Trophoblast cell (in vitro differentiated cells and primary cell): ENCODE results near the gene BMP2. TPM values are rescaled to one million over a fixed set of nuclear protein-coding genes. Genes with fewer than 3 reads are reported as not detected.

Experiments
- DNase-seq, 2 donors: peaks; one replicate each; pipeline ENCODE4 v3.0.0-alpha.2; 2016
- H2AFZ ChIP-seq: 2 replicates; pipeline ENCODE4 v1.6.1; 2013; ENCODE audit warnings: low read length, moderate library complexity, mild to moderate bottlenecking; ENCODE audit not compliant: insufficient read depth, poor library complexity
- H2AK5ac ChIP-seq: 2 replicates; pipeline ENCODE4 v1.6.1; 2013; ENCODE audit warnings: mild to moderate bottlenecking, low read length
- H2BK120ac ChIP-seq: 2 replicates; pipeline ENCODE4 v1.6.1; 2013; ENCODE audit warnings: low read length, mild to moderate bottlenecking, moderate library complexity; ENCODE audit not compliant: insufficient read depth, poor library complexity
- H2BK12ac ChIP-seq: 2 replicates; pipeline ENCODE4 v1.6.1; 2013; ENCODE audit warnings: mild to moderate bottlenecking, low read length, moderate library complexity
- H2BK5ac ChIP-seq: 2 replicates; pipeline ENCODE4 v1.6.1; 2013; ENCODE audit warnings: low read length, low read depth, moderate library complexity, mild to moderate bottlenecking; ENCODE audit not compliant: poor library complexity
- H3K14ac ChIP-seq: 2 replicates; pipeline ENCODE4 v1.6.1; 2013; ENCODE audit warnings: mild to moderate bottlenecking, low read length
- H3K18ac ChIP-seq: 2 replicates; pipeline ENCODE4 v1.6.1; 2013; ENCODE audit warnings: mild to moderate bottlenecking, low read length
- H3K23ac ChIP-seq: 2 replicates; pipeline ENCODE4 v1.6.1; 2013; ENCODE audit warnings: low read length
- H3K27ac ChIP-seq: 2 replicates; pipeline ENCODE4 v1.5.1; 2013; ENCODE audit warnings: low read depth, mild to moderate bottlenecking, inconsistent platforms, low read length, moderate library complexity
- H3K27me3 ChIP-seq: 2 replicates; pipeline ENCODE4 v1.6.1; 2013; ENCODE audit warnings: inconsistent platforms, mild to moderate bottlenecking, low read length, moderate library complexity; ENCODE audit not compliant: insufficient read depth
- H3K36me3 ChIP-seq, 2 experiments: 1 replicate in 1 of 2; 2 replicates in 1 of 2; pipeline ENCODE4 v1.6.1; 2013; ENCODE audit warnings: low read length in 2 of 2, mild to moderate bottlenecking in 2 of 2, moderate library complexity in 1 of 2; ENCODE audit not compliant: insufficient read depth in 2 of 2, control insufficient read depth in 1 of 2
- H3K4ac ChIP-seq: 2 replicates; pipeline ENCODE4 v1.6.1; 2013; ENCODE audit warnings: low read depth, mild to moderate bottlenecking, low read length, moderate library complexity
- H3K4me1 ChIP-seq, 2 experiments: 1 replicate in 1 of 2; 2 replicates in 1 of 2; pipeline ENCODE4 v1.6.1; 2013; ENCODE audit warnings: low read length in 2 of 2, mild to moderate bottlenecking in 2 of 2, moderate library complexity in 1 of 2; ENCODE audit not compliant: insufficient read depth in 2 of 2, control insufficient read depth in 1 of 2
- H3K4me2 ChIP-seq: 2 replicates; pipeline ENCODE4 v1.6.1; 2013; ENCODE audit warnings: inconsistent platforms, mild to moderate bottlenecking, low read length, moderate library complexity
- H3K4me3 ChIP-seq: 2 replicates; pipeline ENCODE4 v1.5.1; 2013; ENCODE audit warnings: mild to moderate bottlenecking, low read depth, low read length, inconsistent platforms
- H3K79me1 ChIP-seq: one replicate; pipeline ENCODE4 v1.6.1; 2013; ENCODE audit warnings: low read length
- H3K79me2 ChIP-seq: 2 replicates; pipeline ENCODE4 v1.6.1; 2013; ENCODE audit warnings: low read length, mild to moderate bottlenecking; ENCODE audit not compliant: control insufficient read depth, insufficient read depth, poor library complexity
- H3K9ac ChIP-seq: 2 replicates; pipeline ENCODE4 v1.6.1; 2013; ENCODE audit warnings: mild to moderate bottlenecking, low read length
- H3K9me3 ChIP-seq: 2 replicates; pipeline ENCODE4 v1.6.1; 2013; ENCODE audit warnings: low read depth, mild to moderate bottlenecking, control low read depth, inconsistent platforms, low read length; ENCODE audit not compliant: insufficient read depth
- H4K12ac ChIP-seq: 2 replicates; pipeline ENCODE4 v1.6.1; 2013; ENCODE audit warnings: low read depth, mild to moderate bottlenecking, low read length, moderate library complexity
- H4K8ac ChIP-seq: 2 replicates; pipeline ENCODE4 v1.6.1; 2013; ENCODE audit warnings: low read depth, mild to moderate bottlenecking, low read length, moderate library complexity
- H4K91ac ChIP-seq: one replicate; pipeline ENCODE4 v1.6.1; 2013; ENCODE audit warnings: low read depth, mild to moderate bottlenecking, low read length, moderate library complexity
- WGBS: extraction: QIAGEN DNeasy Blood & Tissue Kit; methylation state at CpG from one replicate; pipeline ENCODE4 v1.1.7; 2013; ENCODE audit warnings: missing lambda C conversion rate; ENCODE audit not compliant: insufficient read length, insufficient coverage; ENCODE audit errors: extremely low coverage; 5-methylcytosine and 5-hydroxymethylcytosine counted together
- polyA plus RNA-seq: library from polyadenylated mRNA; stranded (reverse); fragments of 200-250 nt; gene quantifications from 2 replicates; pipeline ENCODE4 v1.2.3, GENCODE V29; 2013

BMP2 gene
- 1.8 and 2.0 TPM in 2 replicates for polyA plus RNA-seq

DNA sequence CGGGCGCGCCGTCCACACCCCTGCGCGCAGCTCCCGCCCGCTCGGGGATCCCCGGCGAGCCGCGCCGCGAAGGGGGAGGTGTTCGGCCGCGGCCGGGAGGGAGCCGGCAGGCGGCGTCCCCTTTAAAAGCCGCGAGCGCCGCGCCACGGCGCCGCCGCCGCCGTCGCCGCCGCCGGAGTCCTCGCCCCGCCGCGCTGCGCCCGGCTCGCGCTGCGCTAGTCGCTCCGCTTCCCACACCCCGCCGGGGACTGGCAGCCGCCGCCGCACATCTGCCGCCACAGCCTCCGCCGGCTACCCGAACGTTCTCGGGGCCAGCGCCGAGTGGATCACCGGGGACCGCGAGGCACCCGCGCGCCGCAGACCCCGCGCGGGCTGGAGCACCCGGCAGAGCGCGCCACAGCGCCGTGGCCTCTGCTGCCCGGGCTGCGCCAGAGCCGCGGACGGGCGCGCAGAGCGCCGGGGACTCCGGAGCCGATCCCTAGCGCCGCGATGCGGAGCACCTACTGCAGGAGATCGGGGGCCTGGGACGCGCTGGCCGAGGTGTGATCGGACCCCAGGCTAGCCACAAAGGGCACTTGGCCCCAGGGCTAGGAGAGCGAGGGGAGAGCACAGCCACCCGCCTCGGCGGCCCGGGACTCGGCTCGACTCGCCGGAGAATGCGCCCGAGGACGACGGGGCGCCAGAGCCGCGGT lies at the start of gene BMP2:
Gene BMP2, plus strand, starts transcription at position 151 of the 692 bp plus-strand sequence. CDS start 2,441 bp downstream, outside the sequence.
- Histone ChIP-seq H3K4me2 (peak within 1 kb of the TSS; percentile 91), H4K8ac (no peak within 1 kb of the TSS), H3K4me3 (peak within 1 kb of the TSS; percentile 77), H4K91ac (no peak within 1 kb of the TSS), H2BK5ac (no peak within 1 kb of the TSS), H3K4ac (no peak within 1 kb of the TSS), H3K27me3 (peaks cover 34% of the 10 kb centered on the region), H3K27ac (no peak within 1 kb of the TSS), H3K36me3 (no peaks in the 10 kb centered on the region), H3K9ac (no peak within 1 kb of the TSS), H3K9me3 (peaks cover 3% of the 10 kb centered on the region), H4K12ac (no peak within 1 kb of the TSS), H3K18ac (peak within 1 kb of the TSS; percentile 50), H3K23ac (no peak within 1 kb of the TSS), H2BK12ac (no peak within 1 kb of the TSS), H3K79me2 (no peaks in the 10 kb centered on the region), H3K79me1 (peaks cover 1% of the 10 kb centered on the region), H2AFZ (peak within 1 kb of the TSS; percentile 82), H3K14ac (peak within 1 kb of the TSS; percentile 49), H2AK5ac (no peak within 1 kb of the TSS), H3K4me1 (peaks cover 11 to 12% of the 10 kb centered on the region in 2 experiments), H2BK120ac (no peak within 1 kb of the TSS)
- peak in 1 of 2 donors; percentile 21 for DNase-seq
- WGBS: no CpG with 5 or more reads among the region's 112 CpGs

GRCh38 chr20:6718662-6719368 lies 48.7 kb upstream of the BMP2 start:
- no peak overlapping the region for H2AK5ac ChIP-seq
- WGBS: no CpG with 5 or more reads among the region's 7 CpGs
- H3K9ac ChIP-seq: no peak overlapping the region
- H3K4me1 ChIP-seq: peaks cover 3 to 6% of the 10 kb centered on the region in 2 experiments
- H4K91ac ChIP-seq: no peak overlapping the region
- no peak overlapping the region for H2BK120ac ChIP-seq
- no peaks in the 10 kb centered on the region for H3K36me3 ChIP-seq
- H3K14ac ChIP-seq: no peak overlapping the region
- DNase-seq: no peak
- no peak overlapping the region for H2BK5ac ChIP-seq
- no peak overlapping the region for H3K23ac ChIP-seq
- H3K18ac ChIP-seq: no peak overlapping the region
- H4K8ac ChIP-seq: no peak overlapping the region
- H3K9me3 ChIP-seq: no peaks in the 10 kb centered on the region
- no peaks in the 10 kb centered on the region for H3K79me2 ChIP-seq
- H3K4me3 ChIP-seq: no peak overlapping the region
- no peak overlapping the region for H3K4ac ChIP-seq
- no peak overlapping the region for H2AFZ ChIP-seq
- H4K12ac ChIP-seq: no peak overlapping the region
- no peak overlapping the region for H3K4me2 ChIP-seq
- H3K27me3 ChIP-seq: no peaks in the 10 kb centered on the region
- H3K79me1 ChIP-seq: no peaks in the 10 kb centered on the region
- H2BK12ac ChIP-seq: no peak overlapping the region
- H3K27ac ChIP-seq: no peak overlapping the region

DNA sequence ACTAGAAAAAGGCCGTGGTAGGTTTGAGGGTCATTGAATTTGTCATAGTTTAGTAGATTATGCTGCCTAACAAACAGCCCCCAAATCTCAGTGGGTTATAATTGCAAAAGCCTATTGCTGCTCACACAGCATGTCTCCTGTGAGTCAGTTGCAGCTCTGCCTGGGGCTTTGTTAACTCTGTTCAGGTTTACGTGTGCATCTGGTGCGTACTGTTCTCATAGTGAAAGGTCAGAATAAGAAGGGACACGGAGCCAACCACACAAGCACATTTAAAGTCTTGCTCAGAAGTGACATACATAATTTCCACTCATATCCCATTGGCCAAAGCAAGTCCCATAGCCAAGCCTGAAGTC lies 48.1 kb upstream of the BMP2 start:
- Histone ChIP-seq H3K4ac (no peak overlapping the region), H3K79me2 (no peaks in the 10 kb centered on the region), H2BK120ac (no peak overlapping the region), H4K8ac (no peak overlapping the region), H3K4me1 (peaks cover 3 to 6% of the 10 kb centered on the region in 2 experiments), H3K79me1 (no peaks in the 10 kb centered on the region), H3K4me3 (no peak overlapping the region), H2BK12ac (no peak overlapping the region), H2AK5ac (no peak overlapping the region), H3K23ac (no peak overlapping the region), H3K14ac (no peak overlapping the region), H3K18ac (no peak overlapping the region), H3K36me3 (no peaks in the 10 kb centered on the region), H3K4me2 (no peak overlapping the region), H3K27me3 (no peaks in the 10 kb centered on the region), H3K27ac (no peak overlapping the region), H3K9me3 (no peaks in the 10 kb centered on the region), H2AFZ (no peak overlapping the region), H3K9ac (no peak overlapping the region), H4K91ac (no peak overlapping the region), H4K12ac (no peak overlapping the region), H2BK5ac (no peak overlapping the region)
- no peak for DNase-seq
- no CpG with 5 or more reads among the region's 4 CpGs for WGBS

- Histone ChIP-seq H3K18ac (no peak overlapping the region), H4K8ac (no peak overlapping the region), H2AFZ (no peak overlapping the region), H3K4me1 (no peaks in the 10 kb centered on the region), H4K12ac (no peak overlapping the region), H3K4me3 (no peak overlapping the region), H3K9me3 (no peaks in the 10 kb centered on the region), H2BK12ac (no peak overlapping the region), H3K79me1 (no peaks in the 10 kb centered on the region), H3K9ac (no peak overlapping the region), H2BK120ac (no peak overlapping the region), H3K4me2 (no peak overlapping the region), H2AK5ac (no peak overlapping the region), H3K27me3 (no peaks in the 10 kb centered on the region), H3K36me3 (no peaks in the 10 kb centered on the region), H2BK5ac (no peak overlapping the region), H3K4ac (no peak overlapping the region), H4K91ac (no peak overlapping the region), H3K14ac (no peak overlapping the region), H3K79me2 (no peaks in the 10 kb centered on the region), H3K27ac (no peak overlapping the region), H3K23ac (no peak overlapping the region)
- WGBS: no CpG with 5 or more reads among the region's 1 CpG
- DNase-seq: no peak
These were observed 40.7 kb upstream of the BMP2 start for GRCh38 chr20:6726761-6727160.
